ENCODE measurements around the gene HRH1.
A peak's percentile ranks its signal among the peaks of the same experiment; 100 is the strongest.
"Not testable (repeated sequence)": the region's sequence is repeated elsewhere in the genome, so short reads cannot be mapped to it uniquely, and the experiment has no call there.

HRH1 gene

GRCh38 chr3:11140713-11141104, 13.6 kb upstream of the HRH1 start:
- DNase-seq (ENCODE audit: low spot score), result no peak

GRCh38 chr3:11143476-11143875, 10.8 kb upstream of the HRH1 start:
- no peak for DNase-seq (ENCODE audit: low spot score)

- no peak for DNase-seq (ENCODE audit: low spot score)
Observed at GRCh38 chr3:11144996-11145395, 9.3 kb upstream of the HRH1 start.

- DNase-seq (ENCODE audit: low spot score), result no peak
Observed at GRCh38 chr3:11145888-11146287, 8.4 kb upstream of the HRH1 start.

- no peak for DNase-seq (ENCODE audit: low spot score)
Observed at GRCh38 chr3:11146773-11147660, 7.3 kb upstream of the HRH1 start.

GRCh38 chr3:11150256-11150655, 4.0 kb upstream of the HRH1 start:
- DNase-seq (ENCODE audit: low spot score), result no peak

GRCh38 chr3:11152301-11152700, 2.0 kb upstream of the HRH1 start:
- DNase-seq (ENCODE audit: low spot score), result no peak

- no peak for DNase-seq (ENCODE audit: low spot score)
Observed at GRCh38 chr3:11154953-11155325, 646 bp downstream of the HRH1 start.

- peak; percentile 45 for DNase-seq (ENCODE audit: low spot score)
Observed at GRCh38 chr3:11155341-11156025, 1.2 kb downstream of the HRH1 start.

- no peak for DNase-seq (ENCODE audit: low spot score)
Observed at GRCh38 chr3:11156026-11156410, 1.7 kb downstream of the HRH1 start.

GRCh38 chr3:11157421-11157820, 3.1 kb downstream of the HRH1 start:
- DNase-seq (ENCODE audit: low spot score), result no peak

- no peak for DNase-seq (ENCODE audit: low spot score)
Observed at GRCh38 chr3:11159421-11159904, 5.2 kb downstream of the HRH1 start.

- DNase-seq (ENCODE audit: low spot score), result no peak
Observed at GRCh38 chr3:11161666-11162065, 7.4 kb downstream of the HRH1 start.

GRCh38 chr3:11162401-11163345, 8.4 kb downstream of the HRH1 start:
- no peak for DNase-seq (ENCODE audit: low spot score)

GRCh38 chr3:11164607-11165006, 10.3 kb downstream of the HRH1 start:
- DNase-seq (ENCODE audit: low spot score), result no peak

GRCh38 chr3:11165476-11165875, 11.2 kb downstream of the HRH1 start:
- peak; percentile 16 for DNase-seq (ENCODE audit: low spot score)

GRCh38 chr3:11166807-11167400, 12.6 kb downstream of the HRH1 start:
- DNase-seq (ENCODE audit: low spot score), result not testable (repeated sequence)

- no peak for DNase-seq (ENCODE audit: low spot score)
Observed at GRCh38 chr3:11167590-11167989, 13.3 kb downstream of the HRH1 start.

- no peak for DNase-seq (ENCODE audit: low spot score)
Observed at GRCh38 chr3:11168406-11168805, 14.1 kb downstream of the HRH1 start.

GRCh38 chr3:11168881-11169805, 14.8 kb downstream of the HRH1 start:
- DNase-seq (ENCODE audit: low spot score), result no peak
